ENCODE measurements around the gene SLC7A14. TPM values are rescaled to one million over a fixed set of nuclear protein-coding genes. Genes with fewer than 3 reads are reported as not detected.

The SLC7A14 gene
- total and polyA plus RNA-seq, 10 of the 15 experiments (the other 5 are each of a cell fraction or from before 2014, with no cell fraction given), result not detected

GRCh38 chr3:170511371-170511770 is 74.5 kb downstream of the SLC7A14 start (continued):
- TF ChIP-seq ZNF217 (IDR thresholded peaks at IDR 0.05) (no peak), RFX5 (IDR thresholded peaks at IDR 0.05; ENCODE audit: low read depth, low read length) (no peak), STAT1 (conservative IDR thresholded peaks at IDR 0.05) (no peak), CHD1 (IDR thresholded peaks at IDR 0.05; ENCODE audit: low read depth, low read length) (no peak), LARP7 (IDR thresholded peaks at IDR 0.05) (no peak)

- H3K9me3 ChIP-seq (replicated peaks; ENCODE audit: control insufficient read depth, insufficient read depth, low read length), result no peaks in the 10 kb centered on the region
- in situ Hi-C loops (cut with MboI), result no loop called here
- H3K4me1 ChIP-seq (ENCODE audit: control insufficient read depth, insufficient read depth, low read length), result no peaks in the 10 kb centered on the region
- no peak overlapping the region for H3K27ac ChIP-seq (ENCODE audit: control insufficient read depth, insufficient read depth)
- ChIA-PET SMC1A (ENCODE audit: uncharacterized antibody, unreplicated experiment) (interaction anchor here (1.0 kb wide), 1 partner anchor 95 kb away, joined by 3 read pairs; no protein-coding TSS in a partner anchor), POLR2A (no interaction called here), CTCF (no interaction called here), RAD21 (ENCODE audit: unreplicated experiment) (no interaction called here)
- H3K4me2 ChIP-seq (ENCODE audit: control insufficient read depth, insufficient read depth), result no peak overlapping the region
- no peaks in the 10 kb centered on the region for H3K79me2 ChIP-seq (ENCODE audit: control insufficient read depth, insufficient read depth, low read length)
- H3K9ac ChIP-seq (ENCODE audit: control insufficient read depth, insufficient read depth, low read length), result no peak overlapping the region
- no peaks in the 10 kb centered on the region for H3K27me3 ChIP-seq (replicated peaks in 1 of 2; ENCODE audit: control insufficient read depth in 2 of 2, insufficient read depth in 2 of 2, low read length in 1 of 2)
- 37% methylated on average over 4 of the region's 4 CpGs for WGBS (ENCODE audit: insufficient coverage, insufficient replicate concordance, low lambda C conversion rate, missing lambda C conversion rate)
- no peak for TF ChIP-seq LARP7 (IDR thresholded peaks at IDR 0.05)
- TF ChIP-seq SIX5 (IDR thresholded peaks at IDR 0.05; ENCODE audit: low read depth, low read length, severe bottlenecking), result no peak
- no peak for TF ChIP-seq ZBTB33 (IDR thresholded peaks at IDR 0.05)
- TF ChIP-seq BCL11A (IDR thresholded peaks at IDR 0.05; ENCODE audit: low read depth, low read length), result no peak
- TF ChIP-seq JUNB (IDR thresholded peaks at IDR 0.05), result no peak
- no peak for ATAC-seq
- intact Hi-C loops (cut with micrococcal nuclease; ENCODE audit: unreplicated experiment), result no loop called here
- no peak for FAIRE-seq
- H3K36me3 ChIP-seq (ENCODE audit: control insufficient read depth in 2 of 2, insufficient read depth in 2 of 2, low read length in 1 of 2), result no peaks in the 10 kb centered on the region
- BruUV-seq (replicated peaks), result no TSS peak
- H4K20me1 ChIP-seq (ENCODE audit: control insufficient read depth, insufficient read depth), result no peaks in the 10 kb centered on the region
- H2AFZ ChIP-seq (ENCODE audit: control insufficient read depth, low read depth, low read length), result no peak overlapping the region
- DNase-seq (ENCODE audit: low read depth, low spot score), result no peak
- no peak overlapping the region for H3K4me3 ChIP-seq
Observed at GRCh38 chr3:170508839-170509238, 77.0 kb downstream of the SLC7A14 start.
